H9 (cell line): Measurements from ENCODE around the gene ADAMTS2. TPM values are rescaled to one million over a fixed set of nuclear protein-coding genes. Genes with fewer than 3 reads are reported as not detected.
A peak's percentile ranks its signal among the peaks of the same experiment; 100 is the strongest.

Experiments
- DNase-seq: peaks from one replicate; pipeline ENCODE4 v3.0.0-alpha.2; 2017
- H2AFZ ChIP-seq: one replicate; pipeline ENCODE4 v1.6.1; 2013; ENCODE audit warnings: mild to moderate bottlenecking, low read length, control low read depth, moderate library complexity
- H2AK5ac ChIP-seq: 2 replicates; pipeline ENCODE4 v1.6.1; 2013; ENCODE audit warnings: low read length, control low read depth, mixed read lengths; ENCODE audit not compliant: insufficient read length
- H2BK120ac ChIP-seq: one replicate; pipeline ENCODE4 v1.6.1; 2013; ENCODE audit warnings: low read depth, mild to moderate bottlenecking, low read length, control low read depth, inconsistent platforms; ENCODE audit not compliant: poor library complexity, severe bottlenecking
- H2BK12ac ChIP-seq: 2 replicates; pipeline ENCODE4 v1.6.1; 2013; ENCODE audit warnings: low read length, control low read depth, mixed read lengths, low read depth; ENCODE audit not compliant: insufficient read length
- H2BK15ac ChIP-seq: 2 replicates; pipeline ENCODE4 v1.6.1; 2013; ENCODE audit warnings: low read depth, low read length, control low read depth
- H2BK20ac ChIP-seq: one replicate; pipeline ENCODE4 v1.6.1; 2013; ENCODE audit warnings: low read depth, mild to moderate bottlenecking, low read length, control low read depth, inconsistent platforms; ENCODE audit not compliant: poor library complexity, severe bottlenecking
- H2BK5ac ChIP-seq: 2 replicates; pipeline ENCODE4 v1.6.1; 2013; ENCODE audit warnings: low read length, control low read depth, mixed read lengths; ENCODE audit not compliant: insufficient read length
- H3K14ac ChIP-seq: 2 replicates; pipeline ENCODE4 v1.6.1; 2013; ENCODE audit warnings: low read length, control low read depth; ENCODE audit not compliant: insufficient read depth
- H3K18ac ChIP-seq: 2 replicates; pipeline ENCODE4 v1.6.1; 2013; ENCODE audit warnings: low read depth, mild to moderate bottlenecking, mixed read lengths, low read length, control low read depth; ENCODE audit not compliant: insufficient read length
- H3K23ac ChIP-seq: 2 replicates; pipeline ENCODE4 v1.6.1; 2013; ENCODE audit warnings: low read length, control low read depth, mixed read lengths, low read depth; ENCODE audit not compliant: insufficient read length
- H3K23me2 ChIP-seq: 2 replicates; pipeline ENCODE4 v1.6.1; 2013; ENCODE audit warnings: low read depth, mild to moderate bottlenecking, mixed read lengths, low read length, control low read depth; ENCODE audit not compliant: insufficient read length, poor library complexity, severe bottlenecking
- H3K27ac ChIP-seq: 2 replicates; pipeline ENCODE4 v1.5.1; 2013; ENCODE audit warnings: low read length, control low read depth, mixed read lengths, low read depth; ENCODE audit not compliant: insufficient read length
- H3K27me3 ChIP-seq: 2 replicates; pipeline ENCODE4 v1.6.1; 2013; ENCODE audit warnings: low read length, control low read depth, inconsistent platforms; ENCODE audit not compliant: insufficient read depth
- H3K4ac ChIP-seq: 2 replicates; pipeline ENCODE4 v1.6.1; 2013; ENCODE audit warnings: low read depth, mild to moderate bottlenecking, control low read depth, inconsistent platforms, low read length, moderate library complexity
- H3K4me1 ChIP-seq: 2 replicates; pipeline ENCODE4 v1.6.1; 2013; ENCODE audit warnings: low read length, control low read depth, inconsistent platforms; ENCODE audit not compliant: insufficient read depth
- H3K4me2 ChIP-seq: 2 replicates; pipeline ENCODE4 v1.6.1; 2013; ENCODE audit warnings: low read length, control low read depth, mixed read lengths; ENCODE audit not compliant: insufficient read length, insufficient read depth
- H3K56ac ChIP-seq: 2 replicates; pipeline ENCODE4 v1.6.1; 2013; ENCODE audit warnings: low read depth, mild to moderate bottlenecking, mixed read lengths, low read length, control low read depth; ENCODE audit not compliant: insufficient read length
- H3K79me1 ChIP-seq: 2 replicates; pipeline ENCODE4 v1.6.1; 2013; ENCODE audit warnings: low read depth, mild to moderate bottlenecking, moderate library complexity, low read length, control low read depth, inconsistent platforms; ENCODE audit not compliant: insufficient read depth, poor library complexity, severe bottlenecking
- H3K79me2 ChIP-seq: 2 replicates; pipeline ENCODE4 v1.6.1; 2013; ENCODE audit warnings: low read length, control low read depth, inconsistent platforms; ENCODE audit not compliant: insufficient read depth
- H3K9ac ChIP-seq: 2 replicates; pipeline ENCODE4 v1.6.1; 2013; ENCODE audit warnings: low read length, control low read depth, mixed read lengths; ENCODE audit not compliant: insufficient read length; ENCODE audit errors: extremely low read depth
- H3K9me3 ChIP-seq: one replicate; pipeline ENCODE4 v1.6.1; 2013; ENCODE audit warnings: low read depth, low read length, inconsistent platforms; ENCODE audit not compliant: control insufficient read depth
- H3T11ph ChIP-seq: one replicate; pipeline ENCODE4 v1.6.1; 2013; ENCODE audit warnings: mild to moderate bottlenecking, low read length, control low read depth, inconsistent platforms
- H4K20me1 ChIP-seq: one replicate; pipeline ENCODE4 v1.6.1; 2013; ENCODE audit not compliant: control insufficient read depth, insufficient read length, insufficient read depth
- H4K5ac ChIP-seq: 2 replicates; pipeline ENCODE4 v1.6.1; 2013; ENCODE audit warnings: low read depth, mild to moderate bottlenecking, mixed read lengths, low read length, control low read depth; ENCODE audit not compliant: insufficient read length
- H4K8ac ChIP-seq: replicated peaks from 2 replicates; pipeline ENCODE4 v1.6.1; 2013; ENCODE audit warnings: low read length, control low read depth, mixed read lengths, low read depth; ENCODE audit not compliant: insufficient read length
- H4K91ac ChIP-seq: 2 replicates; pipeline ENCODE4 v1.6.1; 2013; ENCODE audit warnings: low read depth, mild to moderate bottlenecking, moderate library complexity, mixed read lengths, low read length, control low read depth; ENCODE audit not compliant: insufficient read length
- H3K27ac Mint-ChIP-seq, 3 experiments: 2 replicates in 2 of 3; 3 replicates in 1 of 3; pipeline ENCODE4 v1.8.0; 2020 to 2021; ENCODE audit warnings: mixed read lengths in 3 of 3, mild to moderate bottlenecking in 1 of 3, moderate library complexity in 1 of 3
- H3K27me3 Mint-ChIP-seq: 2 replicates; pipeline ENCODE4 v1.8.0; 2021; ENCODE audit warnings: low read depth, mild to moderate bottlenecking, moderate library complexity, mixed read lengths
- H3K36me3 Mint-ChIP-seq, 3 experiments: 2 replicates in 2 of 3; 3 replicates in 1 of 3; pipeline ENCODE4 v1.8.0; 2020 to 2021; ENCODE audit warnings: low read depth in 3 of 3, mixed read lengths in 3 of 3; ENCODE audit not compliant: insufficient read depth in 1 of 3
- H3K4me1 Mint-ChIP-seq, 2 experiments: 2 replicates each; pipeline ENCODE4 v1.8.0; 2020; ENCODE audit warnings: mixed read lengths in 2 of 2
- H3K4me3 Mint-ChIP-seq, 2 experiments: 2 replicates in 1 of 2; 3 replicates in 1 of 2; pipeline ENCODE4 v1.8.0; 2020 to 2021; ENCODE audit warnings: mild to moderate bottlenecking in 2 of 2, mixed read lengths in 2 of 2, moderate library complexity in 1 of 2
- H3K9me3 Mint-ChIP-seq, 2 experiments: 2 replicates in 1 of 2; 3 replicates in 1 of 2; pipeline ENCODE4 v1.8.0; 2020; ENCODE audit warnings: mild to moderate bottlenecking in 2 of 2, mixed read lengths in 2 of 2, moderate library complexity in 1 of 2
- WGBS: extraction: QIAGEN DNeasy Blood & Tissue Kit; methylation state at CpG from one replicate; pipeline ENCODE4 v1.1.7; 2013; ENCODE audit warnings: missing lambda C conversion rate, low lambda C conversion rate, mixed read lengths; ENCODE audit not compliant: insufficient read length; ENCODE audit errors: extremely low coverage; 5-methylcytosine and 5-hydroxymethylcytosine counted together
- total RNA-seq: library from RNA; stranded (reverse); gene quantifications from 2 replicates; pipeline ENCODE4 v1.2.1, GENCODE V29; 2021
- TF ChIP-seq, protein P1 (sequence below): fragments of 200-600 bp; sonication (generic); conservative IDR thresholded peaks from 3 replicates; pipeline ENCODE4 v1.8.0; 2021; ENCODE audit warnings: antibody characterized with exemption, mild to moderate bottlenecking

The ADAMTS2 gene
- total RNA-seq, 1 experiment from 2014 or later = 5.4 TPM

GRCh38 chr5:179196405-179197079, 148.7 kb downstream of the ADAMTS2 start:
- Histone ChIP-seq H2BK5ac (no peak overlapping the region), H3K4me1 (no peaks in the 10 kb centered on the region), H4K20me1 (no peaks in the 10 kb centered on the region), H3K4ac (no peak overlapping the region), H4K5ac (no peak overlapping the region), H3K56ac (no peak overlapping the region), H2AK5ac (no peak overlapping the region), H2AFZ (no peak overlapping the region), H2BK12ac (no peak overlapping the region), H3T11ph (no peak overlapping the region), H3K14ac (no peak overlapping the region), H3K79me1 (no peaks in the 10 kb centered on the region), H3K23me2 (no peaks in the 10 kb centered on the region), H3K27ac (no peak overlapping the region), H3K23ac (no peak overlapping the region), H3K79me2 (no peaks in the 10 kb centered on the region), H3K18ac (no peak overlapping the region), H2BK20ac (no peak overlapping the region), H4K91ac (no peak overlapping the region), H3K27me3 (no peaks in the 10 kb centered on the region), H3K9me3 (no peaks in the 10 kb centered on the region), H4K8ac (no peak overlapping the region), H3K9ac (no peak overlapping the region), H2BK120ac (no peak overlapping the region), H2BK15ac (no peak overlapping the region), H3K4me2 (no peak overlapping the region)
- TF ChIP-seq, protein P1, sequence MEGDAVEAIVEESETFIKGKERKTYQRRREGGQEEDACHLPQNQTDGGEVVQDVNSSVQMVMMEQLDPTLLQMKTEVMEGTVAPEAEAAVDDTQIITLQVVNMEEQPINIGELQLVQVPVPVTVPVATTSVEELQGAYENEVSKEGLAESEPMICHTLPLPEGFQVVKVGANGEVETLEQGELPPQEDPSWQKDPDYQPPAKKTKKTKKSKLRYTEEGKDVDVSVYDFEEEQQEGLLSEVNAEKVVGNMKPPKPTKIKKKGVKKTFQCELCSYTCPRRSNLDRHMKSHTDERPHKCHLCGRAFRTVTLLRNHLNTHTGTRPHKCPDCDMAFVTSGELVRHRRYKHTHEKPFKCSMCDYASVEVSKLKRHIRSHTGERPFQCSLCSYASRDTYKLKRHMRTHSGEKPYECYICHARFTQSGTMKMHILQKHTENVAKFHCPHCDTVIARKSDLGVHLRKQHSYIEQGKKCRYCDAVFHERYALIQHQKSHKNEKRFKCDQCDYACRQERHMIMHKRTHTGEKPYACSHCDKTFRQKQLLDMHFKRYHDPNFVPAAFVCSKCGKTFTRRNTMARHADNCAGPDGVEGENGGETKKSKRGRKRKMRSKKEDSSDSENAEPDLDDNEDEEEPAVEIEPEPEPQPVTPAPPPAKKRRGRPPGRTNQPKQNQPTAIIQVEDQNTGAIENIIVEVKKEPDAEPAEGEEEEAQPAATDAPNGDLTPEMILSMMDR = no peak
- Mint-ChIP-seq H3K27me3 (peaks cover 5% of the 10 kb centered on the region), H3K9me3 (no peaks in the 10 kb centered on the region), H3K36me3 (no peaks in the 10 kb centered on the region), H3K4me3 (no peak overlapping the region), H3K4me1 (peaks cover 3 to 16% of the 10 kb centered on the region in 2 experiments), H3K27ac (peak overlapping the region in 1 of 3 experiments; percentile 67; a peak in 1 of 7 replicates)
- DNase-seq = no peak
- WGBS = no CpG with 5 or more reads among the region's 10 CpGs
